CD14-positive monocyte (primary cell): ENCODE results near the gene HSPB6. TPM values are rescaled to one million over a fixed set of nuclear protein-coding genes. Genes with fewer than 3 reads are reported as not detected.

Source experiments
- DNase-seq, 3 donors: peaks; one replicate each; pipeline ENCODE4 v3.0.0-alpha.2; 2011 to 2022
- H2AFZ ChIP-seq: 2 replicates; pipeline ENCODE4 v1.6.0; 2012; ENCODE audit warnings: mild to moderate bottlenecking, low read depth, low read length, inconsistent platforms; ENCODE audit not compliant: insufficient read depth, poor library complexity, severe bottlenecking
- H3K27ac ChIP-seq, 2 donors: 1 replicate in 1 of 2; 2 replicates in 1 of 2; pipeline ENCODE4 v1.5.1; 2012 to 2013; ENCODE audit warnings: low read length in 2 of 2, control low read depth in 1 of 2, inconsistent platforms in 1 of 2, low read depth in 1 of 2, mild to moderate bottlenecking in 1 of 2
- H3K27me3 ChIP-seq, 2 donors: one replicate each; pipeline versions ENCODE4 v1.6.0 to v1.6.1; 2011 to 2013; ENCODE audit warnings: low read length in 2 of 2; ENCODE audit not compliant: control insufficient read depth in 2 of 2, insufficient read depth in 2 of 2
- H3K36me3 ChIP-seq, 2 donors: replicated peaks in 1 of 2; 1 replicate in 1 of 2; 2 replicates in 1 of 2; pipeline versions ENCODE4 v1.5.1 to v1.6.1; 2012 to 2013; ENCODE audit warnings: low read length in 2 of 2, control low read depth in 1 of 2, inconsistent platforms in 1 of 2, mild to moderate bottlenecking in 1 of 2; ENCODE audit not compliant: insufficient read depth in 2 of 2, control insufficient read depth in 1 of 2
- H3K4me1 ChIP-seq, 2 donors: 1 replicate in 1 of 2; 2 replicates in 1 of 2; pipeline versions ENCODE4 v1.5.1 to v1.6.1; 2012 to 2013; ENCODE audit warnings: low read length in 2 of 2, control low read depth in 1 of 2, inconsistent platforms in 1 of 2, mild to moderate bottlenecking in 1 of 2, moderate library complexity in 1 of 2; ENCODE audit not compliant: insufficient read depth in 2 of 2, control insufficient read depth in 1 of 2
- H3K4me2 ChIP-seq: replicated peaks from 2 replicates; pipeline ENCODE3; 2012; ENCODE audit warnings: low read length, moderate library complexity, mild to moderate bottlenecking; ENCODE audit not compliant: poor library complexity, severe bottlenecking; ENCODE audit errors: extremely low read depth
- H3K4me3 ChIP-seq, 3 experiments: fragments of 200-600 bp in 1 of 3; sonication (generic) in 1 of 3; replicated peaks in 1 of 3; 1 replicate in 2 of 3; 2 replicates in 1 of 3; pipeline ENCODE4 v1.5.1; 2011 to 2013; ENCODE audit warnings: low read length in 3 of 3, mild to moderate bottlenecking in 3 of 3, control low read depth in 2 of 3, low read depth in 2 of 3, inconsistent platforms in 1 of 3, moderate library complexity in 1 of 3
- H3K79me2 ChIP-seq: 2 replicates; pipeline ENCODE4 v1.6.0; 2012; ENCODE audit warnings: mild to moderate bottlenecking, control low read depth, inconsistent platforms, low read length, moderate library complexity; ENCODE audit not compliant: insufficient read depth
- H3K9ac ChIP-seq: 2 replicates; pipeline ENCODE4 v1.6.0; 2017; ENCODE audit warnings: low read length, mild to moderate bottlenecking; ENCODE audit not compliant: insufficient read depth, poor library complexity, severe bottlenecking
- H3K9me3 ChIP-seq, 2 donors: replicated peaks in 1 of 2; 1 replicate in 1 of 2; 2 replicates in 1 of 2; pipeline versions ENCODE4 v1.5.1 to v1.6.1; 2012 to 2013; ENCODE audit warnings: low read length in 2 of 2, control low read depth in 1 of 2; ENCODE audit not compliant: control insufficient read depth in 1 of 2, insufficient read depth in 1 of 2
- H4K20me1 ChIP-seq: 2 replicates; pipeline ENCODE4 v1.6.0; 2012; ENCODE audit warnings: mild to moderate bottlenecking, low read length, control low read depth, moderate library complexity; ENCODE audit not compliant: insufficient read depth
- H3K27ac Mint-ChIP-seq, 7 donors: one replicate each; pipeline ENCODE4 v1.8.0; 2020; ENCODE audit warnings: mild to moderate bottlenecking in 7 of 7, mixed read lengths in 7 of 7, moderate library complexity in 6 of 7, inconsistent platforms in 2 of 7
- H3K27me3 Mint-ChIP-seq, 3 donors: one replicate each; pipeline ENCODE4 v1.8.0; 2021 to 2022; ENCODE audit warnings: low read depth in 3 of 3, mild to moderate bottlenecking in 3 of 3, mixed read lengths in 3 of 3, moderate library complexity in 3 of 3, inconsistent platforms in 1 of 3
- H3K36me3 Mint-ChIP-seq, 2 donors: one replicate each; pipeline ENCODE4 v1.8.0; 2020; ENCODE audit warnings: mixed read lengths in 2 of 2, inconsistent platforms in 1 of 2, mild to moderate bottlenecking in 1 of 2
- H3K4me1 Mint-ChIP-seq: one replicate; pipeline ENCODE4 v1.8.0; 2020; ENCODE audit warnings: mild to moderate bottlenecking, mixed read lengths
- H3K4me3 Mint-ChIP-seq, 2 donors: one replicate each; pipeline ENCODE4 v1.8.0; 2020; ENCODE audit warnings: mild to moderate bottlenecking in 2 of 2, mixed read lengths in 2 of 2, moderate library complexity in 1 of 2
- H3K9me3 Mint-ChIP-seq, 7 donors: one replicate each; pipeline ENCODE4 v1.8.0; 2020 to 2022; ENCODE audit warnings: mixed read lengths in 7 of 7, mild to moderate bottlenecking in 6 of 7, moderate library complexity in 6 of 7, inconsistent platforms in 2 of 7
- WGBS: methylation state at CpG from one replicate; pipeline ENCODE4 v1.1.5; 2013; ENCODE audit warnings: missing lambda C conversion rate; ENCODE audit not compliant: insufficient coverage; 5-methylcytosine and 5-hydroxymethylcytosine counted together
- intact Hi-C, 2 donors: fragments of 100-400 bp; cut with micrococcal nuclease; formaldehyde crosslinking; loops; one replicate each; pipeline versions ENCODE4 v1.15.0 to v1.15.1; 2023
- polyA minus RNA-seq: library from RNA; depleted of rRNA, polyadenylated mRNA; stranded (reverse); fragments of >200 nt; gene quantifications from 2 replicates; pipeline ENCODE4 v1.2.3, GENCODE V29; 2012
- polyA plus RNA-seq, 3 donors: library from polyadenylated mRNA; depleted of rRNA in 1 of 3; unstranded in 2 of 3; stranded (reverse) in 1 of 3; fragments of 300-500 nt in 2 of 3; fragments of >200 nt in 1 of 3; fragmentation: Illumina TruSeq in 2 of 3; gene quantifications; 1 replicate in 2 of 3; 2 replicates in 1 of 3; pipeline ENCODE4 v1.2.3, GENCODE V29; 2012 to 2021
- total RNA-seq, 12 experiments: library from RNA in 1 of 12; stranded (reverse) in 1 of 12; fragments of 120-200 nt in 1 of 12; gene quantifications; one replicate each; pipeline ENCODE4 v1.2.4 and lab custom pipeline; 2013 to 2026; ENCODE audit warnings: mixed read lengths in 6 of 12, inconsistent platforms in 1 of 12
- TF ChIP-seq, protein P1 (sequence below): fragments of 200-600 bp; IDR thresholded peaks from one replicate; pipeline ENCODE4 v1.8.0; 2022; ENCODE audit warnings: antibody characterized with exemption, mild to moderate bottlenecking

The HSPB6 gene, protein sequence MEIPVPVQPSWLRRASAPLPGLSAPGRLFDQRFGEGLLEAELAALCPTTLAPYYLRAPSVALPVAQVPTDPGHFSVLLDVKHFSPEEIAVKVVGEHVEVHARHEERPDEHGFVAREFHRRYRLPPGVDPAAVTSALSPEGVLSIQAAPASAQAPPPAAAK
- 0.13 TPM for total RNA-seq (2013)
- not detected for polyA plus RNA-seq
- polyA minus RNA-seq: not detected in 2 replicates
- total RNA-seq (lab: John Stamatoyannopoulos, UW): 0 to 0.15 (median 0.08) reads per million in 11 experiments

DNA sequence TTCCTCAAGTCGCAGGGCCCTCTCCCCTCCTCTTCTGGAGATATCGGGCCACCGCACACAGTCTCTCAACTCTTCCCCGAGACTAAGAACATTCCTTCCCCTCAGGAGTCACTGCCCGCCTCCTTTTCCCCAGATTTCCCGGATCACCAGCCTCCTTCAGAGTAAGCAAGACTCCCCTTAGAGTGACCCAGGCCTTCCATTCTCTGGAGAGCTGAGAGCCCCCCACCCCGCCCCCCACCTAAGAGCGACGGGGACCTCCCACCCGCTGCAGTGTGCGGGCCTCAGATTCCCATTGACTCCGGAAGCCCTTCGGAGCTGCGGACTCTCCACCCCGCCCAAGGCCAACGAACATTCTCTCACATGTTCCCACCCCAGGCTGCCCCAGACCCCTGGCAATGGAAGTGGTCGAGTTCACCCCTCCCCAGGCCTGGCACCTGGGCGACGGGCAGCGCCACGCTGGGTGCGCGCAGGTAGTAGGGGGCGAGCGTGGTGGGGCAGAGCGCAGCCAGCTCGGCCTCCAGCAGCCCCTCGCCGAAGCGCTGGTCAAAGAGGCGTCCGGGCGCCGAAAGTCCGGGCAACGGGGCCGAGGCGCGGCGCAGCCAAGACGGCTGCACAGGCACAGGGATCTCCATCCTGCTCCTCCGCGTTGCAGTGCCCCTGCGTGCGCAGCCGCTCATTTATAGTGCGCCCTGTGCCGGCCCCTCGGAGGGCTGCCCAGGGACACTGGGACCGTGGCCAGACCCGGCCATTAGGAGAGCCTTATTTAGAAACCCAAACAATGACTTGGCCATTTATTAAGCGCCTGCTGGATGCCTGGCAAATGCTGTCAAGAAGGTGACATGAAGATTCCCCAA lies at the start of gene HSPB6:
TSS of gene HSPB6 (minus strand) at position 653 of the 854 bp plus-strand sequence. CDS start at position 632, 21 bp downstream.
- H3K4me3 Mint-ChIP-seq: peak within 1 kb of the TSS; percentile 93 to 94
- peak within 1 kb of the TSS; percentile 76 to 96 (median 93) for H3K27ac Mint-ChIP-seq
- Histone ChIP-seq H3K36me3 (peaks cover 32 to 40% of the 10 kb centered on the region in 2 donors), H3K9ac (peak within 1 kb of the TSS; percentile 91), H3K4me3 (peak within 1 kb of the TSS; percentile 38 to 100 (median 96)), H3K27ac (peak within 1 kb of the TSS in 1 of 2 donors; percentile 95), H2AFZ (peak within 1 kb of the TSS; percentile 98), H3K4me1 (peaks cover 29 to 41% of the 10 kb centered on the region in 2 donors), H3K79me2 (peaks cover 12% of the 10 kb centered on the region), H4K20me1 (peaks cover 12% of the 10 kb centered on the region), H3K9me3 (no peaks in the 10 kb centered on the region), H3K27me3 (peaks cover 9 to 21% of the 10 kb centered on the region in 2 donors), H3K4me2 (peak within 1 kb of the TSS; percentile 93)
- no peak for DNase-seq
- peaks cover 0 to 8% (median 3%) of the 10 kb centered on the region in 7 donors for H3K9me3 Mint-ChIP-seq
- peaks cover 32% of the 10 kb centered on the region for H3K4me1 Mint-ChIP-seq
- H3K36me3 Mint-ChIP-seq: peaks cover 36 to 46% of the 10 kb centered on the region in 2 donors
- intact Hi-C loops: loop anchor here in 1 of 2 donors (5.0 to 10.0 kb wide), 2 partner anchors 256 to 358 kb away; partner anchors contain the start of genes ALKBH6, OVOL3, POLR2I and TBCB
- peaks cover 18 to 30% (median 25%) of the 10 kb centered on the region in 3 donors for H3K27me3 Mint-ChIP-seq
- TF ChIP-seq, protein P1, sequence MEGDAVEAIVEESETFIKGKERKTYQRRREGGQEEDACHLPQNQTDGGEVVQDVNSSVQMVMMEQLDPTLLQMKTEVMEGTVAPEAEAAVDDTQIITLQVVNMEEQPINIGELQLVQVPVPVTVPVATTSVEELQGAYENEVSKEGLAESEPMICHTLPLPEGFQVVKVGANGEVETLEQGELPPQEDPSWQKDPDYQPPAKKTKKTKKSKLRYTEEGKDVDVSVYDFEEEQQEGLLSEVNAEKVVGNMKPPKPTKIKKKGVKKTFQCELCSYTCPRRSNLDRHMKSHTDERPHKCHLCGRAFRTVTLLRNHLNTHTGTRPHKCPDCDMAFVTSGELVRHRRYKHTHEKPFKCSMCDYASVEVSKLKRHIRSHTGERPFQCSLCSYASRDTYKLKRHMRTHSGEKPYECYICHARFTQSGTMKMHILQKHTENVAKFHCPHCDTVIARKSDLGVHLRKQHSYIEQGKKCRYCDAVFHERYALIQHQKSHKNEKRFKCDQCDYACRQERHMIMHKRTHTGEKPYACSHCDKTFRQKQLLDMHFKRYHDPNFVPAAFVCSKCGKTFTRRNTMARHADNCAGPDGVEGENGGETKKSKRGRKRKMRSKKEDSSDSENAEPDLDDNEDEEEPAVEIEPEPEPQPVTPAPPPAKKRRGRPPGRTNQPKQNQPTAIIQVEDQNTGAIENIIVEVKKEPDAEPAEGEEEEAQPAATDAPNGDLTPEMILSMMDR: no peak
- 2% methylated on average over 41 of the region's 52 CpGs for WGBS

DNA sequence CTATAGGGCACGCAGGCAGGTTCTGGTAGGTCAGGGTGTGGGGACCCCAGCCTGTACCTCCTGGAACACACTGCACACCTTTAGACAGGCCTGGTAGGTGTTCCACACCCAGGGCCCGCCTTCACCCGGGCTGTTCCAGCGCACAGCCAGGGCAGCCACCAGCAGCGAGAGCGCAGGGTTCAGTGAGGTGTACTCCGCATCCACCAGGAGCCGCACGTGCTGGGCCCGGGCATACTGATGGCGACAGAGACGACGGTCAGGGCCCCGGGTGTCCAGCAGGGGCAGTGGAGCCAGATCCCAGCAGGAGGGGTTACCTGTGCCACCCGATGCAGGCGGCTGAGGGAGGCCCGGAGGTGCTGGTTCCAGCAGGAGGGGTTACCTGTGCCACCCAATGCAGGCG lies 49.8 kb upstream of the HSPB6 start:
- no peaks in the 10 kb centered on the region for H3K36me3 ChIP-seq
- intact Hi-C loops: no loop called here
- WGBS: 95% methylated on average over 18 of the region's 18 CpGs
- DNase-seq: no peak
- Mint-ChIP-seq H3K9me3 (peaks cover 0 to 5% (median 2%) of the 10 kb centered on the region in 7 donors), H3K36me3 (no peaks in the 10 kb centered on the region), H3K27ac (no peak overlapping the region), H3K4me3 (no peak overlapping the region), H3K4me1 (peaks cover 14% of the 10 kb centered on the region), H3K27me3 (peaks cover 3 to 13% (median 8%) of the 10 kb centered on the region in 3 donors)
- no peak overlapping the region for H3K9ac ChIP-seq
- no peak overlapping the region for H3K27ac ChIP-seq
- no peak overlapping the region for H3K4me3 ChIP-seq
- peaks cover 7 to 9% of the 10 kb centered on the region in 2 donors for H3K4me1 ChIP-seq
- H3K4me2 ChIP-seq: no peak overlapping the region
- H3K9me3 ChIP-seq: peaks cover 0 to 4% of the 10 kb centered on the region in 2 donors
- no peak overlapping the region for H2AFZ ChIP-seq
- H3K79me2 ChIP-seq: no peaks in the 10 kb centered on the region
- no peaks in the 10 kb centered on the region for H3K27me3 ChIP-seq
- H4K20me1 ChIP-seq: no peaks in the 10 kb centered on the region
- TF ChIP-seq, protein P1: no peak
